Kidney (tissue), 14 donors: ENCODE data around the gene FER1L5. TPM values are rescaled to one million over a fixed set of nuclear protein-coding genes. Genes with fewer than 3 reads are reported as not detected.

ENCODE experiments used
- DNase-seq, 5 donors: peaks; one replicate each; pipeline ENCODE4 v3.0.0-alpha.2; 2013 to 2020
- FAIRE-seq: peaks from 2 replicates; lab custom pipeline; 2012; peaks lifted over from hg19 to GRCh38; lab: Jason Lieb, UNC
- H3K27ac ChIP-seq, 2 donors: one replicate each; pipeline ENCODE4 v1.7.0; 2013; ENCODE audit warnings: low read depth in 2 of 2, low read length in 2 of 2, inconsistent platforms in 1 of 2
- H3K27me3 ChIP-seq: one replicate; pipeline ENCODE4 v1.7.1; 2013; ENCODE audit warnings: low read length, inconsistent platforms; ENCODE audit not compliant: control insufficient read depth, insufficient read depth
- H3K36me3 ChIP-seq, 3 donors: one replicate each; pipeline versions ENCODE4 v1.7.0 to v1.7.1; 2013; ENCODE audit warnings: low read length in 3 of 3, control low read depth in 1 of 3, inconsistent platforms in 1 of 3; ENCODE audit not compliant: insufficient read depth in 3 of 3, control insufficient read depth in 2 of 3
- H3K4me1 ChIP-seq, 3 donors: one replicate each; pipeline versions ENCODE4 v1.7.0 to v1.7.1; 2013; ENCODE audit warnings: low read length in 3 of 3, inconsistent platforms in 1 of 3, low read depth in 1 of 3; ENCODE audit not compliant: control insufficient read depth in 2 of 3, insufficient read depth in 2 of 3
- H3K4me3 ChIP-seq, 3 donors: one replicate each; pipeline versions ENCODE4 v1.7.0 to v1.8.1; 2013; ENCODE audit warnings: low read length in 3 of 3, control low read depth in 1 of 3, inconsistent platforms in 1 of 3
- H3K9ac ChIP-seq, 3 donors: one replicate each; pipeline versions ENCODE4 v1.7.0 to v1.7.1; 2013; ENCODE audit warnings: low read length in 3 of 3, control low read depth in 1 of 3, inconsistent platforms in 1 of 3
- H3K9me3 ChIP-seq, 3 donors: one replicate each; pipeline versions ENCODE4 v1.7.0 to v1.7.1; 2013; ENCODE audit warnings: low read length in 3 of 3, control low read depth in 1 of 3, inconsistent platforms in 1 of 3; ENCODE audit not compliant: control insufficient read depth in 2 of 3, insufficient read depth in 1 of 3
- CTCF ChIP-seq: IDR thresholded peaks from 3 replicates; pipeline ENCODE4 v1.5.1; 2012; ENCODE audit warnings: mild to moderate bottlenecking, moderate library complexity, borderline replicate concordance; ENCODE audit not compliant: insufficient read depth; ENCODE audit errors: extremely low read depth
- intact Hi-C: fragments of 100-400 bp; cut with DNase I; formaldehyde crosslinking; loops from one replicate; pipeline ENCODE4 v1.11.1; 2022
- polyA plus RNA-seq: library from polyadenylated mRNA; stranded (reverse); fragments of 350-450 nt; fragmentation: Illumina TruSeq; extraction: RNeasy Lipid Tissue Mini Kit (QIAGEN cat#74804); gene quantifications from one replicate; pipeline ENCODE4 v1.2.3, GENCODE V29; 2014; ENCODE audit warnings: low read depth, low replicate concordance; ENCODE audit not compliant: insufficient read depth
- total RNA-seq: library from RNA; stranded (reverse); fragmentation: NEBNext Ultra II Directional; extraction: Animal tissue kit (Norgen Biotek cat#: 25700); gene quantifications from one replicate; pipeline ENCODE4 v1.2.1, GENCODE V29; 2021
- donor health status: control.
- donor health status: control.
- donor health status: control.
- donor health status: control.
- donor health status: control.
- donor health status: DM: yes; HTN: yes; CAD: no.
- donor health status: Normal renal cell carcinoma (clear cell type).

Gene FER1L5
- total and polyA plus RNA-seq, 2 donors from 2014 or later = 0.15 to 1.3 TPM

DNA sequence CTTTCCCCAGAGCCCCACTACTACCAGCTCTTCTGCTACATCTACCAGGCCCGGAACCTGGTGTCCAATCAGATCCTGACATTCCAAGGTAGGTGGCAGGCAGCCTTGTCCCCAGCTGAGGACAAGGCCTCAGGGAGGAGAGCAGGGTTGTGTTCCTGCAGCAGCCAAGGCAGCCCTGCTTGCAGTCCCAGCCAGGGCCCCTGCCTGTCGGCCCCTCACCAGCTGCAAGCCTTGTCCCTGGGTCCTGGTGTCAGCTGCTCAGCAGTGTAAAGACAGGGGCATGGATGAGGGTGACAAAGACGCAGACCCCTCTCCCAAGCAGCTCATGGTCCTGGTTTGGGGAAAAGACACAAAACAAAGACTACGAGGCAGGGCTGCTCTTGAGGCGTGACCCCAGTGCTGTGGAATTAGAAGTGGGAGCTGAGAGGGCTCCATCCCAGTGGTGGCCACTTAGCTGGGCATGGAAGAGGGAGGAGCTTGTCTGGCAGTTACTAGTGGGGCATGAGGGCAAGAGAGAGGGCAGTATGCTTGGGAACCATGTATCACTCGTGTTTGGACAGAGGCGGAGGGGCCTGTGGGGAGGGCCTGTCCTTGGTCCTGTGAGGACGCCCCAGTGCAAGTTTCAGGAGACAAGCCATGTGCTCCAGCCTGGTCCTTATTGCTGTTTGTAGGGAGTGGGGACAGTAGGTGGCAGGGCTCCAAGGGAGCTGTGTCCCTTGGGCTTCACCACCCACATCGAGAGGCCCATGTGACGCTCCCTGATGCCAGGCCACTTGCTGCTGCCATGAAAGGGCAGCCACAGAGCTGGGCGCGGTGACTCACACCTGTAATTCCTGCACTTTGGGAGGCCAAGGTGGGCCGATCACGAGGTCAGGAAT is 49.8 kb downstream of the FER1L5 start:
- TF ChIP-seq CTCF = no peak
- Histone ChIP-seq H3K36me3 (no peaks in the 10 kb centered on the region), H3K9me3 (no peaks in the 10 kb centered on the region), H3K27ac (no peak overlapping the region), H3K4me1 (no peaks in the 10 kb centered on the region), H3K4me3 (no peak overlapping the region), H3K27me3 (no peaks in the 10 kb centered on the region), H3K9ac (no peak overlapping the region)
- intact Hi-C loops = no loop called here
- FAIRE-seq = no peak
- no peak for DNase-seq

DNA sequence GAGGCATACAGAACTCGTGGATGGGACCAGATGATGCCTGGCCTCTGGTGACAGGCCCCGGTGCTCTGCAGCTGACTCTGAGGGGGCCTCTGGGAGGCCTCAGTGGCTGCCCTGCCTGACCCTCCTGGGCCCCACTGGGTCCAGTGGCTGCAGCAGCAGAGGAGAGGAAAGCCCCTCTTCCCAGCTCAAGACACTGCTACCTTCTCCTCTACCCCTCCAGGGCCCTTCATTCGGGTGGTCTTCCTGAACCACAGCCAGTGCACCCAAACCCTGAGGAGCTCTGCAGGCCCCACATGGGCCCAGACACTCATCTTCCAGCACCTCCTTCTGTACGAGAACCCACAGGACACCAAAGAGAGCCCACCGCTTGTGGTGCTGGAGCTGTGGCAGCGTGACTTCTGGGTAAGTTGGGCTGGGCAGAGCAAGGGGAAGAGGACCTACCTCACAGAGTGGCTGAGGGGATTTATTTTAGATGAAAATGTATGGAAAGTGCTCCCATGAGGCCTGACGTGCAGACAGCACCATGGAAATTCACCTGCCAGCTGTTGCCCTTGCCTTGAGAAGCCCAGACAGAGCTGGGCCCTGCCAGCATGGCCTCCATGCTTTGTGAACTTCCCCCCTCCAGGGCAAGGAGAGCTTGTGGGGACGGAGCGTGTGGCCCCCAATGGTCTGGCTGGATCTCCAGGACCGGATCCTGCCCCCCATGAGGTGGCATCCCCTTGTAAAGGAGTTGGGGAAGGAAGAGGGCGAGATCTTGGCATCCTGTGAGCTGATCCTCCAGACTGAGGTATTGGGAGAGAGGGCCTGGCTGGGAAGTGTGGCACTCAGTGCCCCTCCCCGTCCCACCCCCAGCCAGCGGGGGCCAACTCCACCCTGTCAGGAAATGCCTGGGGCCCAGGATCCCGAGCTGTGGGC is 51.0 kb downstream of the FER1L5 start:
- FAIRE-seq = no peak
- Histone ChIP-seq H3K27me3 (no peaks in the 10 kb centered on the region), H3K36me3 (no peaks in the 10 kb centered on the region), H3K9ac (no peak overlapping the region), H3K27ac (no peak overlapping the region), H3K9me3 (no peaks in the 10 kb centered on the region), H3K4me1 (no peaks in the 10 kb centered on the region), H3K4me3 (no peak overlapping the region)
- intact Hi-C loops = no loop called here
- TF ChIP-seq CTCF = no peak
- DNase-seq = no peak

- Histone ChIP-seq H3K27ac (no peak overlapping the region), H3K36me3 (no peaks in the 10 kb centered on the region), H3K27me3 (no peaks in the 10 kb centered on the region), H3K9me3 (no peaks in the 10 kb centered on the region), H3K4me3 (no peak overlapping the region), H3K9ac (no peak overlapping the region), H3K4me1 (no peaks in the 10 kb centered on the region)
- FAIRE-seq (no peak), DNase-seq (no peak)
- intact Hi-C loops = no loop called here
- TF ChIP-seq CTCF = no peak
These were observed 51.7 kb downstream of the FER1L5 start for GRCh38 chr2:96694279-96694678.
